Middle frontal gyrus (tissue), 1 donor: ENCODE results near the gene CD69.

Experiments
- DNase-seq: peaks from one replicate; pipeline ENCODE4 v3.0.0-alpha.2; 2015; ENCODE audit warnings: low spot score; ENCODE audit errors: extremely low spot score

The CD69 gene

GRCh38 chr12:9781360-9781759, 20.7 kb upstream of the CD69 start:
- no peak for DNase-seq

DNA sequence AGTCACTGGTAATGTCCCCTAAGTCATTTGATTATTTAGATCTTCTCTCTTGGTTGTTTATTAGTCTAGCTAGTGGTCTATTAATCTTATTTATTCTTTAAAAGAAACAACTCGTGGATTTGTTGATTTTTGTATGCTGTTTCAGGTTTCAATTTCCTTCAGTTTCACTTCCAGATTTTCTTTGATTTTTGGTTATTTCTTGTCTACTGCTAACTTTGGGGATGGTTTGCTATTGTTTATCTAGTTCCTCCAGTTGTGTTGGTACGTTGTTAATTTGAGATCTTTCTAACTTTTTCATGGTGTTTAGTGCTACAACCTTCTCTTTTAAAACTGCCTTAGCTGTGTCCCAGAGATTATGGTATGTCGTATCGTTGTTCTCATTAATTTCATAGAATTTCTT, 18.5 kb upstream of the CD69 start:
- no peak for DNase-seq

DNA sequence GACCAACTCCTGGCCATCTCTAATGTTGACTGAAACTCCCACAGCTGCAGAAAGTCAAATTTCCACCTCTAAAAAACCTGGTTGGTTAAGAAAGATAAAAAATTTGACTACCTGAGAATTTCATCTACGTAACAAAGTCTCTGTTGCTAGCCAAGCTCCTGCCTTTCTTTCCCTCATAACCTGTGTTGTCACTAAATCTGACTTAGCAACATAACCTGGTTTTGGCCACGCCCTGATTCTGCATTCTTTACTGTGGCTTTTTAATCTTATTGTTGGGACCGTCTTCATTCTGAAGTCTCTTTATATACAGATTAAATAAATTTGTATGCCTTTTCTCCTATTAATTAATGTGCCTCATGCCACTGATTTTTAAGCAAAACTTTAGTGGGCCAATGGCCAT, 16.1 kb upstream of the CD69 start:
- no peak for DNase-seq

DNA sequence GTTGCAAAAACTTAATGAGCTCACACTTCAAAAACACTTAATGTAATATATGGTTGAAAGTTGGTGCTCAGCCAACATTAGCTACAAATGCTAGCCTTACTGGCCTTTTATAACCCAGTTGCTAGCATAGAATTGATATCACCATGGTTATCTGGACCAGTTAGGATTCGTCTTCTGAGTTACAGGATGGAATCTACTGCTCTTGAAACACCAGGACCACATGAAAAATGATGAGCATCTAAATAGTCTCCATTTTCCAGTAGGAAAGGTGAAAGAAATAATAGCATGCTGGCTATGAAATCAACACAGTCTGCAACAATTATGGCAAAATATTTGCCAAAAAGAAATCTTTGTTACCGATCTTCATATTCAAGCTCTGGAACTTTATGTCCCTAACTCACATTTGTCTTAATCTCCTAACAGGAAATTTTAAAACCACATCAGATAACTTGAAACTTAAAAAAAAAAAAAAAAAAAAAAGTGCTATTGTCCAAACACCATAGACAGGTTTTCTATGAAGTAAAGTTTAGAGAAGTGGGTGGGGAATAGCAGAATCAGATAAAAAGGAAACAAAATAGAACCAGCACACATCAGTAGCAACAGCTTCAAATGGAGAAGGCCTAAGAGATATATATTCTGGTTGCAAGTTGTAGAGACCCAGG, 12.6 kb upstream of the CD69 start:
- DNase-seq = no peak

- DNase-seq = no peak
These were observed 2.3 kb upstream of the CD69 start for GRCh38 chr12:9763025-9763424.

- no peak for DNase-seq
These were observed 1.7 kb upstream of the CD69 start for GRCh38 chr12:9762369-9762768.

DNA sequence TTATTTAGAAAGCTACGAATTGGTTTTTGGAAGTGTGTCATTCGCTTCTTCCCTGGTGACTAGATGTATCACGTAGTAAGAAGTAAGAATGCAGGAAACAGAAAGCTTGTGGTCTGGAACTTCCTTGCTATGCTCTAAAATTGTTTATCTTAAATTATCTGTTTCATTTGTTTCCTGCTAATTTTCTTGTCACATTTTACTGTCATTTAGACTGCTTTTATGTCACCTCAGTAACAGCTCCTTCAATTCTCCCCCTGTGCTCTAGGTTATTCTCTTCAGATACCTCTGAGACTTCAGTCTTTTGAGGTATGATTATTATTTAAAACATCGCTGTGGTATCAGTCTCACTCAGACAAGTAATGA, 699 bp upstream of the CD69 start:
- no peak for DNase-seq

- DNase-seq = no peak
These were observed 581 bp downstream of the CD69 start for GRCh38 chr12:9760120-9760519.

DNA sequence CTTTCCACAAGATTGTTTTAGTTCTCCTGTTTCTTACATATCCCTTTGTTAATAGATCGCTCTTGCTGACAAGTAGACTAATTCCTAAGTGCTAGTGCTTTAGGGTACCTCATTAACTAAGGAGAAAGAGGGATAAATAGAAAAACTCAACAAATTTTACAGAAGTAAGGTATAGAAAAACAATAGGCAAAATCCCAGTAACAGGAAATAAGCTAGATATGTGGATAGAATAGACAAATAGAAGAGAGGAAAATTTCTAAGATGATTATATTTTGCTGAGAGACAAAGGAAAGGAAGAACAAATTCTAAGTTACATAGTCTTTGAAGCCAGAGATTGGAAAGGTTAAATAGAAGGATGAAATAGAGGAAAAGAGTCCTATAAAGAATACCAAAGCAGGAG, 1.0 kb downstream of the CD69 start:
- no peak for DNase-seq

DNA sequence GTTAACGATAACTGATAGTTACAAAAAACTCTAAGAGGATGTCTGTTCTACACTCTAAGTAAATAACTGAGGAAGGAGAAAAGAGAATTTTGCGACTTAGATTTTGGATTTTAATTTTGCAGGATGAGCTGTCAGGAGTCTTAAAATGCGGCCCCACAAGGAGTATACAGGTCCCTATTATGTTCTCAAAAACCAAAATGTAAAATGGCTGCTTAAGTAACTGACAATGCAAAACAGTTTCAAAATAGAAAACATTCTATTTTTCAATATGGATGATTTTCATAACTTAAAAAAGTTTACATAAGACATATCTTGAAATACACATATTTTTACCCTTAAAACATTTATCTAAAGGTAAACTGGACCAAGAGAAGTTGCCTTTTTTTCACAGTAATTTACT, 2.6 kb downstream of the CD69 start:
- DNase-seq = no peak

DNA sequence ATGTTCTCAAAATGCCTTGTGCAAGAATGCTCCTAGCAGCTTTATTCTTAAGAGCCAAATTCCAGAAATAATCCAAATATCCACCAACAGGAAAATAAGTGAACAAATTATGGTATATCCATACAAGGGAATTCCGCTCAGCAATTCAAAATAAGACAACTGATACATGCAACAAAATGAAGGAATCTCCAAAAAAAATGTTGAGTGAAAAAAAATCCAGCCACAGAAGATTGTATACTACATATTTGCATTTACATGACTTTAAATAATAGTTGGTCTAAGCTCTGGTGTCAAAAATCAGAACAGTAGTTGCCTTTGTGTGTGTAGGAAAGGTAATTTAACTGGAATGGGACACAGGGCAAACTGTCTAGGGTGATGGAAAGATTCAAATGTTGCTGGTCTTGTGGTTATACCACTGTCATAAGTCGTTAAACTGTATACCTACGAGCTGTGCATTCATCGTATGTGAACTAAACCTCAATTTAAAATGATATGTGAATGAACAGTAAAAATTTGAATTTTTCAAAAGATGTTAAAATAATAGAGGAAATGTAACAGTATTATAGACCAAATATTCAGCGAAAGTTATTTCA, 3.2 kb downstream of the CD69 start:
- DNase-seq = no peak

DNA sequence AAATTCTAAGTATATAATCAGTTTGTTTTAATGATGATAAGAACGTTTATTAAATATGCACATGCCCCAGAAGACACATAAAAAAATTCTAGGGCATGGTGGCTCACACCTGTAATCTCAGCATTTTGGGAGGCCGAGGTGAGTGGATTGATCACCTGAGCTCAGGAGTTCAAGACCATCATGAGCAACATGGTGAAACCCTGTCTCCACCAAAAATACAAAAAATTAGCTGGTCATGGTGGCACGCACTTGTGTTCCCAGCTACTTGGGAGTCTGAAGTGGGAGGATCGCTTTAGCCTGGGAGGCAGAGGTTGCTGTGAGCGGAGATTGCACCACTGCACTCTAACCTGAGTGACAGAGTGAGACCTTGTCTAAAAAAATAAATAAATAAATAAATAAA, 4.0 kb downstream of the CD69 start:
- no peak for DNase-seq

- DNase-seq = no peak
These were observed 4.5 kb downstream of the CD69 start for GRCh38 chr12:9756170-9756569.

- DNase-seq = no peak
These were observed 5.1 kb downstream of the CD69 start for GRCh38 chr12:9755567-9755966.

DNA sequence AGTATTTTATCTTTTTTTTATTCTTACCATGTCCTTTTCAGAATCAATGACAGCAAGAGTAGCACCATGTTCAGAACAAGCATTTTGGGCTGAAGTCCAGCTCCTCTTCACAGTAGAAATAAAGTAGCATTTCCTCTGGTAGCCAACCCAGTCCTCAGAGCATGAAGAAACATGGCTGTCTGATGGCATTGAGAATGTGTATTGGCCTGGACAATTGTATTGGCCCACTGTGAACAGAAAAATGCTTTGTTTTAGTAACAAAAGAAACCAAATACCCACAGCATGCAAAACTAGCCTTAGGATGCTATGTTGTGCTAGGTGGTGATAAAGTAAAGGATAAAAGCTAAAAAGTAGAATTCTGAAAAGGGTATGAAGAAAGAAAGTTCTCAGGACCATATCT, 5.7 kb downstream of the CD69 start:
- DNase-seq = no peak

DNA sequence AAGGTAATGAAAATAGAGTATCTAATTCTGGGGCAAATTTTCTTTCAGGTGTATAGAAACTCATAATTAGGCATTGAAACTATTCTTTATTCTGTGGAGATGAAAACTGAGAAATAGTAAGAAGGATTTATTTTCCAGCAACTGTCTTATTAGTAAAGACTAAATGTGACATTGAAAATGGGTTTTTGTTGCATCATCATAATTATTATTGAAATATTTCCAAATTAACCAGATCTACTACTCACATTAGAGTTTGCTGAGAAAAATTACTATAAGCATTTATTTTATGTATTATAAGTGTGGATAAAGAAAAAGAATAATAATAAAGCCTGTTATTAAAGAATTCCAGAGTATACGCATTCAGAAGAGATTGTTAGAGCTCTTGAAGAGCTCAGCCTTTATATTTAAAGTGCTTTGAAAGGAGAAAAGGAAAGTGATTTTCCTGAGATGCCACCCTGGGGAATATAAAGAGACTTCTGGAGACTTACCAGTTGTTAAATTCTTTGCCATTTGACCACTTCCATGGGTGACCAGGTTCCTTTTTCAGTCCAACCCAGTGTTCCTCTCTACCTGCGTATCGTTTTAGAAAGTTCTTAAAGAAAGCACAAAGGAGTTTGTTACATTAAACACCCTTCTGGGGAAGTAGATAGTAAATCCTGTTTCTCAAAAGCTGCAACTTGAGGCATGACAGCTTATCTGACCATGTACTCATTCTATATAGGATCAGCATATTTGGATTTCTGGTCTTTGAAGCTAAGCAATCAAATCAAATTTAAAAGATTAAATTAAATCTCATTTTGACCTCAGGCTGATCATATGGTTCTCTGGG, 6.4 kb downstream of the CD69 start:
- no peak for DNase-seq

DNA sequence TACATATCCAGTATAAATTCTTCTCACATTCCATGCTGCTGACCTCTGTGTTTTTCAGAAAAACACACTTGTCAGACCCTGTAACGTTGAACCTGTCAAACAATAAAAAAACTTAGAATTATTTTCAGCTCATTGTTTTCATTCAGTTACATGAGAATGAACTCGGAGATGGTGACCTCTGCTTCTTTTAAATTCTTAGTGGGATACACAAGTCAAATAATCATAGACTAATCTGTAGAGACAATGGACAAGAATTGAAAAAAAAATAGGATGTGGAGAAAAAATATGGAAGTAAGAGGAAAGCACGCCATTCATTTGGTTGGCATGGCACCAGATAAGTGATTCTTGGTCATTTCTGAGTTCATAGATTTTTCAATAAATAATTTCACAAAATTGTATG, 7.2 kb downstream of the CD69 start:
- no peak for DNase-seq

GRCh38 chr12:9753073-9753472, 7.6 kb downstream of the CD69 start:
- DNase-seq = no peak

DNA sequence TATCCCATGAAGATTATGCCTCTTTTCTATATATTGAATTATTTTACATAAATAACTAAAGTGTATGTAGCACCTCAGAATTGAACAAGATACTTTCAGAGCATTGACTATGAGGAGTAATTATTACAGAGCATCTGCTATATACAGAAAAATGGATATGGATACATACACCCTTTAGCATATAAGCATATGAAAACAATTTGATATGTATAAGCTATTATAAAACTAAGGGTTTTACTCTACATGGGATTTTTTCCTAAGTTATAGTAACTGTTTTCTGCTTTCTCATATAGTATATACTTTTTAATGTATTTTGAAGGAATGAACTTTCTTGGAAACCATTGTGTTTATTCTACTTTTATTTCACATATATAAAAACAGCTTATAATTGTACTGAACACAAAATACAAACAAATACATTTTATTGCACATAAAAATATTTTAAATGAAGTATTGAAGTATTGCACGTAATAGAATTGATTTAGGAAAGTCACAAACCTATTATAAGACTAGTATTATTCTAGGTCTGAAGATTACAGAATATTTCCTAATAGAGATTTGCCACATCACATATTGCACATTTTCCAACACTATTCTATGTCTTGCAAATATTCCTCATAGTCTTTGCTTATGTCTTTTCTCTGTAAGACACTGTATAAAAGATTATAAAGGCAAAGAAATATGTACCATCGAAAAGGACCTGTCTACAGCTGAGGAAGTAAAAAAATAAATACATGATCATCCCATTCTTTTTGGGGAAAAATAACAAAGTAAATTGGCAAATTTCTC, 8.4 kb downstream of the CD69 start:
- DNase-seq = no peak

- no peak for DNase-seq
These were observed 9.2 kb downstream of the CD69 start for GRCh38 chr12:9751204-9752144.
